SK-N-SH treated with all-trans-retinoic acid at 6 μM for 48 hours (cell line): Measurements from ENCODE around the gene AKAP13.

Experiments
- CSDC2 ChIP-seq: fragments of 250-450 bp; sonication (Bioruptor Pico); IDR thresholded peaks from 2 replicates; pipeline ENCODE4 v1.5.0; 2020; ENCODE audit warnings: mild to moderate bottlenecking, moderate library complexity
- SNAI2 ChIP-seq: fragments of 250-450 bp; sonication (Bioruptor Pico); IDR thresholded peaks from 2 replicates; pipeline ENCODE4 v1.5.0; 2020; ENCODE audit warnings: mild to moderate bottlenecking, moderate library complexity
- TCF4 ChIP-seq: fragments of 250-450 bp; sonication (Bioruptor Pico); IDR thresholded peaks from 2 replicates; pipeline ENCODE4 v1.8.0; 2021; ENCODE audit warnings: mild to moderate bottlenecking, moderate library complexity, borderline replicate concordance
- TOX ChIP-seq: fragments of 250-450 bp; sonication (Bioruptor Pico); IDR thresholded peaks from 2 replicates; pipeline ENCODE4 v1.8.0; 2021; ENCODE audit warnings: mild to moderate bottlenecking, moderate library complexity, borderline replicate concordance
- ZFP3 ChIP-seq: fragments of 250-450 bp; sonication (Bioruptor Pico); IDR thresholded peaks from 2 replicates; pipeline ENCODE4 v1.5.0; 2020; ENCODE audit warnings: mild to moderate bottlenecking, moderate library complexity
- ZFP30 ChIP-seq: fragments of 450-650 bp; formaldehyde crosslinking; IDR thresholded peaks from 2 replicates; pipeline ENCODE4 v1.5.0; 2022; ENCODE audit warnings: mild to moderate bottlenecking, moderate library complexity
- TF ChIP-seq, protein P1 (sequence below): fragments of 250-450 bp; sonication (Bioruptor Pico); IDR thresholded peaks from 2 replicates; pipeline ENCODE4 v1.8.0; 2020; ENCODE audit warnings: mild to moderate bottlenecking, moderate library complexity, borderline replicate concordance
- TF ChIP-seq, protein P2 (sequence below): fragments of 250-450 bp; sonication (Bioruptor Pico); IDR thresholded peaks from 2 replicates; pipeline ENCODE4 v1.5.0; 2020; ENCODE audit warnings: mild to moderate bottlenecking, moderate library complexity

- TF ChIP-seq, protein P1, sequence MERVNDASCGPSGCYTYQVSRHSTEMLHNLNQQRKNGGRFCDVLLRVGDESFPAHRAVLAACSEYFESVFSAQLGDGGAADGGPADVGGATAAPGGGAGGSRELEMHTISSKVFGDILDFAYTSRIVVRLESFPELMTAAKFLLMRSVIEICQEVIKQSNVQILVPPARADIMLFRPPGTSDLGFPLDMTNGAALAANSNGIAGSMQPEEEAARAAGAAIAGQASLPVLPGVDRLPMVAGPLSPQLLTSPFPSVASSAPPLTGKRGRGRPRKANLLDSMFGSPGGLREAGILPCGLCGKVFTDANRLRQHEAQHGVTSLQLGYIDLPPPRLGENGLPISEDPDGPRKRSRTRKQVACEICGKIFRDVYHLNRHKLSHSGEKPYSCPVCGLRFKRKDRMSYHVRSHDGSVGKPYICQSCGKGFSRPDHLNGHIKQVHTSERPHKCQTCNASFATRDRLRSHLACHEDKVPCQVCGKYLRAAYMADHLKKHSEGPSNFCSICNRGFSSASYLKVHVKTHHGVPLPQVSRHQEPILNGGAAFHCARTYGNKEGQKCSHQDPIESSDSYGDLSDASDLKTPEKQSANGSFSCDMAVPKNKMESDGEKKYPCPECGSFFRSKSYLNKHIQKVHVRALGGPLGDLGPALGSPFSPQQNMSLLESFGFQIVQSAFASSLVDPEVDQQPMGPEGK (CRISPR knock-in tag) = no peak
- no peak for TF ChIP-seq TCF4 (CRISPR knock-in tag)
- no peak for TF ChIP-seq CSDC2 (CRISPR knock-in tag)
- TF ChIP-seq ZFP3 (CRISPR knock-in tag) = no peak
- TF ChIP-seq TOX (CRISPR knock-in tag) = no peak
- TF ChIP-seq, protein P2, sequence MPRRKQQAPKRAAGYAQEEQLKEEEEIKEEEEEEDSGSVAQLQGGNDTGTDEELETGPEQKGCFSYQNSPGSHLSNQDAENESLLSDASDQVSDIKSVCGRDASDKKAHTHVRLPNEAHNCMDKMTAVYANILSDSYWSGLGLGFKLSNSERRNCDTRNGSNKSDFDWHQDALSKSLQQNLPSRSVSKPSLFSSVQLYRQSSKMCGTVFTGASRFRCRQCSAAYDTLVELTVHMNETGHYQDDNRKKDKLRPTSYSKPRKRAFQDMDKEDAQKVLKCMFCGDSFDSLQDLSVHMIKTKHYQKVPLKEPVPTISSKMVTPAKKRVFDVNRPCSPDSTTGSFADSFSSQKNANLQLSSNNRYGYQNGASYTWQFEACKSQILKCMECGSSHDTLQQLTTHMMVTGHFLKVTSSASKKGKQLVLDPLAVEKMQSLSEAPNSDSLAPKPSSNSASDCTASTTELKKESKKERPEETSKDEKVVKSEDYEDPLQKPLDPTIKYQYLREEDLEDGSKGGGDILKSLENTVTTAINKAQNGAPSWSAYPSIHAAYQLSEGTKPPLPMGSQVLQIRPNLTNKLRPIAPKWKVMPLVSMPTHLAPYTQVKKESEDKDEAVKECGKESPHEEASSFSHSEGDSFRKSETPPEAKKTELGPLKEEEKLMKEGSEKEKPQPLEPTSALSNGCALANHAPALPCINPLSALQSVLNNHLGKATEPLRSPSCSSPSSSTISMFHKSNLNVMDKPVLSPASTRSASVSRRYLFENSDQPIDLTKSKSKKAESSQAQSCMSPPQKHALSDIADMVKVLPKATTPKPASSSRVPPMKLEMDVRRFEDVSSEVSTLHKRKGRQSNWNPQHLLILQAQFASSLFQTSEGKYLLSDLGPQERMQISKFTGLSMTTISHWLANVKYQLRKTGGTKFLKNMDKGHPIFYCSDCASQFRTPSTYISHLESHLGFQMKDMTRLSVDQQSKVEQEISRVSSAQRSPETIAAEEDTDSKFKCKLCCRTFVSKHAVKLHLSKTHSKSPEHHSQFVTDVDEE (CRISPR knock-in tag) = no peak
- no peak for TF ChIP-seq ZFP30 (CRISPR knock-in tag)
- no peak for TF ChIP-seq SNAI2 (CRISPR knock-in tag)
Observed at GRCh38 chr15:85500060-85500708, 119.8 kb downstream of the AKAP13 start.
